IPS-18a (cell line): ENCODE data around the gene PICALM.
"Not testable (repeated sequence)": the region's sequence is repeated elsewhere in the genome, so short reads cannot be mapped to it uniquely, and the experiment has no call there.

Experiments used
- H3K27ac ChIP-seq: one replicate; pipeline ENCODE4 v1.5.1; 2013; ENCODE audit warnings: low read length
- H3K27me3 ChIP-seq: one replicate; pipeline ENCODE4 v1.6.1; 2013; ENCODE audit warnings: mild to moderate bottlenecking, low read length; ENCODE audit not compliant: control insufficient read depth, insufficient read depth
- H3K36me3 ChIP-seq: one replicate; pipeline ENCODE4 v1.6.1; 2013; ENCODE audit warnings: low read depth, low read length; ENCODE audit not compliant: control insufficient read depth
- H3K4me1 ChIP-seq: one replicate; pipeline ENCODE4 v1.6.1; 2013; ENCODE audit warnings: low read depth, low read length; ENCODE audit not compliant: control insufficient read depth
- H3K4me3 ChIP-seq: one replicate; pipeline ENCODE4 v1.5.1; 2013; ENCODE audit warnings: low read length
- H3K9ac ChIP-seq: one replicate; pipeline ENCODE4 v1.6.1; 2013; ENCODE audit warnings: mild to moderate bottlenecking, low read length, moderate library complexity
- H3K9me3 ChIP-seq: one replicate; pipeline ENCODE4 v1.6.1; 2013; ENCODE audit warnings: low read depth, low read length; ENCODE audit not compliant: control insufficient read depth

Gene PICALM

GRCh38 chr11:86068951-86069407 is at the start of gene PICALM:
TSS of gene PICALM (minus strand) at chr11:86069084. CDS start at chr11:86068780, 304 bp downstream.
- Histone ChIP-seq H3K36me3 (no peaks in the 10 kb centered on the region), H3K27ac (peak within 1 kb of the TSS; percentile 83), H3K9me3 (no peaks in the 10 kb centered on the region), H3K4me1 (peaks cover 32% of the 10 kb centered on the region), H3K4me3 (peak within 1 kb of the TSS; percentile 98), H3K9ac (peak within 1 kb of the TSS; percentile 84), H3K27me3 (no peaks in the 10 kb centered on the region)

- Histone ChIP-seq H3K27me3 (no peaks in the 10 kb centered on the region), H3K4me3 (no peak overlapping the region), H3K27ac (no peak overlapping the region), H3K9me3 (no peaks in the 10 kb centered on the region), H3K36me3 (no peaks in the 10 kb centered on the region), H3K4me1 (no peaks in the 10 kb centered on the region), H3K9ac (no peak overlapping the region)
Measured at GRCh38 chr11:86118253-86118652, 49.4 kb upstream of the PICALM start.

GRCh38 chr11:86117712-86118063 is 48.8 kb upstream of the PICALM start:
- H3K4me3 ChIP-seq: no peak overlapping the region
- H3K36me3 ChIP-seq: no peaks in the 10 kb centered on the region
- H3K4me1 ChIP-seq: no peaks in the 10 kb centered on the region
- no peaks in the 10 kb centered on the region for H3K27me3 ChIP-seq
- no peak overlapping the region for H3K9ac ChIP-seq
- H3K27ac ChIP-seq: no peak overlapping the region
- H3K9me3 ChIP-seq: no peaks in the 10 kb centered on the region

- Histone ChIP-seq H3K9me3 (no peaks in the 10 kb centered on the region), H3K36me3 (no peaks in the 10 kb centered on the region), H3K9ac (no peak overlapping the region), H3K4me1 (no peaks in the 10 kb centered on the region), H3K27ac (no peak overlapping the region), H3K4me3 (no peak overlapping the region), H3K27me3 (no peaks in the 10 kb centered on the region)
Measured at GRCh38 chr11:86117001-86117711, 48.3 kb upstream of the PICALM start.

- H3K4me3 ChIP-seq: no peak overlapping the region
- no peak overlapping the region for H3K9ac ChIP-seq
- no peaks in the 10 kb centered on the region for H3K4me1 ChIP-seq
- H3K9me3 ChIP-seq: no peaks in the 10 kb centered on the region
- no peaks in the 10 kb centered on the region for H3K36me3 ChIP-seq
- H3K27ac ChIP-seq: no peak overlapping the region
- no peaks in the 10 kb centered on the region for H3K27me3 ChIP-seq
Measured at GRCh38 chr11:86116386-86116726, 47.5 kb upstream of the PICALM start.

GRCh38 chr11:86115542-86116385 is 46.9 kb upstream of the PICALM start:
- Histone ChIP-seq H3K27ac (no peak overlapping the region), H3K36me3 (no peaks in the 10 kb centered on the region), H3K9me3 (no peaks in the 10 kb centered on the region), H3K9ac (no peak overlapping the region), H3K4me3 (no peak overlapping the region), H3K4me1 (no peaks in the 10 kb centered on the region), H3K27me3 (no peaks in the 10 kb centered on the region)

- no peak overlapping the region for H3K27ac ChIP-seq
- no peaks in the 10 kb centered on the region for H3K9me3 ChIP-seq
- H3K27me3 ChIP-seq: no peaks in the 10 kb centered on the region
- H3K9ac ChIP-seq: no peak overlapping the region
- H3K4me1 ChIP-seq: no peaks in the 10 kb centered on the region
- H3K4me3 ChIP-seq: no peak overlapping the region
- no peaks in the 10 kb centered on the region for H3K36me3 ChIP-seq
Measured at GRCh38 chr11:86108890-86109638, 40.2 kb upstream of the PICALM start.

GRCh38 chr11:86108191-86108590 is 39.3 kb upstream of the PICALM start:
- no peak overlapping the region for H3K9ac ChIP-seq
- no peaks in the 10 kb centered on the region for H3K27me3 ChIP-seq
- no peaks in the 10 kb centered on the region for H3K9me3 ChIP-seq
- H3K27ac ChIP-seq: no peak overlapping the region
- H3K4me1 ChIP-seq: no peaks in the 10 kb centered on the region
- no peak overlapping the region for H3K4me3 ChIP-seq
- no peaks in the 10 kb centered on the region for H3K36me3 ChIP-seq

GRCh38 chr11:86106916-86107315 is 38.0 kb upstream of the PICALM start:
- Histone ChIP-seq H3K27me3 (no peaks in the 10 kb centered on the region), H3K36me3 (no peaks in the 10 kb centered on the region), H3K4me1 (no peaks in the 10 kb centered on the region), H3K4me3 (no peak overlapping the region), H3K9me3 (no peaks in the 10 kb centered on the region), H3K9ac (no peak overlapping the region), H3K27ac (no peak overlapping the region)

- H3K27me3 ChIP-seq, H3K9me3 ChIP-seq, H3K9ac ChIP-seq, H3K4me1 ChIP-seq, H3K27ac ChIP-seq, H3K36me3 ChIP-seq, H3K4me3 ChIP-seq: not testable (repeated sequence)
Measured at GRCh38 chr11:86106031-86106430, 37.1 kb upstream of the PICALM start.

- not testable (repeated sequence) for H3K27ac ChIP-seq, H3K36me3 ChIP-seq
Measured at GRCh38 chr11:86105601-86106000, 36.7 kb upstream of the PICALM start.

More at GRCh38 chr11:86105601-86106000, 36.7 kb upstream of the PICALM start:
- not testable (repeated sequence) for H3K9ac ChIP-seq, H3K9me3 ChIP-seq, H3K27me3 ChIP-seq, H3K4me1 ChIP-seq, H3K4me3 ChIP-seq
